Activated CD8-positive, alpha-beta memory T cell treated with anti-CD3 and anti-CD28 coated beads for 48 hours (primary cell): ENCODE data around the gene PIK3C2B.
"Not testable (repeated sequence)": the region's sequence is repeated elsewhere in the genome, so short reads cannot be mapped to it uniquely, and the experiment has no call there.

ENCODE experiments used
- DNase-seq, 3 experiments: peaks; one replicate each; pipeline ENCODE4 v3.0.0-alpha.2; 2020; ENCODE audit warnings: low read depth in 2 of 3, low spot score in 2 of 3

Gene PIK3C2B

DNA sequence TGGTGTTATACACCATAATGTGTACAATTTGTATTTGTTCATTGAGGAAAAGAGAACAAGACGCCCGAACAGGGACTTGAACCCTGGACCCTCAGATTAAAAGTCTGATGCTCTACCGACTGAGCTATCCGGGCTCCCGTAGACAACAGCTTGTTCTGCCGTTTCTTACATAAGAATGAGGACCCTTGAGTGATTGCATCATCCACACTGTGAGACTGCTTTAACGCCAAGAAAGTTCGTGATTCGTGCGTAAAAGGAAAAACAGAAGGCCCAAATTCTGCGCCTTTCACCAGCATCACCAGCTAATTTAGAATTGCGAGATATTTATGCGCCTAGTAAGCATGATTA, 12.3 kb upstream of the PIK3C2B start:
- DNase-seq, result peak; percentile 73 to 99 (median 96)

DNA sequence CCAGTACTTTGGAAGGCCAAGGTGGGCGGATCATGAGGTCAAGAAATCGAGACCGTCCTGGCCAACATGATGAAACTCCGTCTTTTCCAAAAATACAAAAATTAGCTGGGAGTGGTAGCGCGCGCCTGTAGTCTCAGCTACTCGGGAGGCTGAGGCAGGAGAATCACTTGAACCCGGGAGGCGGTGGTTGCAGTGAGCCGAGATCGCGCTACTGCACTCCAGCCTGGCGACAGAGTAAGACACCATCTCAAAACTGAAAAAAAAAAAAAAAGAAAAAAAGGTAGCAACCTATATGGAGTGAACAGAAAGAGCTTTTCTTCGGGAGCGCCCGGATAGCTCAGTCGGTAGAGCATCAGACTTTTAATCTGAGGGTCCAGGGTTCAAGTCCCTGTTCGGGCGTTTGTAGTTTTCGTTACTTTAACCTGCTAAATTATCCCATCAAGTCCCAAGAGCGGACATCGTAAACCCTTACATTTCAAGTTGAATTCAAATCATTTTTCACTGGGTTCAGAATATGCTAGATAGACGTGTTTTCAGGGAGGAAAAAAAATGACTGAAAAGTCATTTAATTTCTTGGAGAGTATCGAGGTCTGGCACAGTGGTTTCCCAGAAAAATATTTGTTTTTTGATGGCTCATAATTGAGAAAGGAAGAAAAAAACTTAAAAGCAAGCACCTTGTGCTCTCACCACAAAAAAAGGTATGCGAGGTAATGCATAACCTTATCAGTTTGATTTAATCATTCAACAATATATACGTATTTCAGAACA, 11.8 kb upstream of the PIK3C2B start:
- DNase-seq, result peak; percentile 38 to 61 (median 40)

DNA sequence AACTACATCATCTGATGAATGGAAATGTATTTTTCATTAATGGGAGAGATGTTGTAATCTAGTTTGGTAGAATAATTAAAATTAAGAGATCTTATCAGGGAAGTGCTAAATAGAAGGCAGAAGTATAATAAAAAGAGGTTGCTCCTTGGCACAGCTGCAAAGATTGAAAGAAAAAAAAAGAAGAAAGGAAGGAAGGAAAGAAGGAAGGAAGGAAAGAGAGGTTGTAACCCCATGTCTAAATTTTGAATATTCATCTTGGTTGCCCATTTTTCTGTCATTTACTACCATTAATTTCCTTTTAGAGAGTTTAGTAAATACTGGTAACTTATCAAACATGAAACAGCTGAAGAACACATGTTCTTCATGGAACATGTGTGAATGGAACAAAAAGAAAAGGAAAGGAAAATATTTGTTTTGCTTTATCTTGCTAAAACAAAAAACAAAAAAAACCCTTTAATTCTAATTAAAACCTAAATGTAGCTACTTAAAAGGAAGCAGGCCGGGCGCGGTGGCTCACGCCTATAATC, 11.1 kb upstream of the PIK3C2B start:
- no peak for DNase-seq

DNA sequence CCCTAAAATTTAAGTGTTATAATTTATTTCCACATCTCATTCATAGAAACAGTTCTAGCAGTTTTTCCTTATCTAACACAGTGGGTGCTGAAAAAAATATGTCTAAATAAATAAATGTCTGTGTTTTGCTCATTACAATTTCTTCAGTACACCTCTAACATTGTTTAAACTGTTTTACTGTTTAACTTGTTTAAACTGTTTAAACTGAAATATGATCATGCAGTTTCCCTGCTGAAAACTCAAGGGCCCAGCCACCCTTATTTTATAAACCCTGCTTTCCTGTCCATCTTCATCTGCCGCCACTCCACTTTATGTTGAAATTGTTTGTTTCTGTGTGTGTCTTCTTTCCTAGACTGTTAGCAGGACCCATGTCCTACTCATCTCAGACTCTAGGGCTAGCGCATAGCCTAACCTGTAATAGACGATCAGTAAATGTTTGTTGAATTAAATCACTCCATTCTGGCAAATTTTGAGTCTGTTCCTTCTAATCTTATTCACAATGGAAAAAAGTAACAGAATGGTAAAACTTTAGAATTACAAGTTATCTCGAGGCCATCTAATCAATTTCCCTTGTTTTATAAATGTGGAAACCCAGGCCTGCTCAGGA, 9.4 kb upstream of the PIK3C2B start:
- no peak for DNase-seq

DNA sequence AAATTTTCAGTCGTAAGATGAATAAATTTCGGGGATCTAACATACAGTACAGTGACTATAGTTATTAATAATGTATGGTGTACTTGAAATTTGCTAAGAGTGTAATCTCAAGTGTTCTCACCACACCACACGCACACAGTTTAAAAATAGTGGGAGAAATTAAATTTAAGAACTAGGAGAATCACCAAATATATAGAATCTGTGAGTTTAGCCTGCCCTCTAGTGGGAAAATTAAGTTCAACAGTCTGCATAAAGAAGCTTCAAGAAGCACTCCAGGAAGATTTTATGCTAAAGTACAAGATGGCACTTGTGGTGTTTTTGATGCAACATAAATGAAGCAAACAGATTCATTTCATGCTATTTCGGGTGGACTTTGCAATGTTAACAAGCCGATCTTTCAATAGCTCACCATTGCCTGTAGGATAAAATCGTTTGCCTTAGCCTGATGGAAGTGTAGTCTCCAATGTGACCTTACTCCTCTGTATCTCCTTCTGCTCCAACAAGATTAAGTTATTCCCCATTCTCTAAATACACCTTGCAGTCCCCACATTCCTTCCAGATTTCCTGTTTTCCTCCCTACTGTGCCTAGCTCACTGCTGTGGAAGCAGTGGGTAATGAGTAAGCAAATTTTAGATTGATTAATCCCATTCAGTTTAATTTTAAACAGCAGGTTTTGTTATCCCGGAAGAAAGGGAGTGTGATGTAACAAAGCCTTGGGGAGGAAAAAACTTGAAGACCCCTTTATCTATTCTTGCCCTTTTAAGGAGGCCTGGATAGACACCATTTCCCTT, 8.7 kb upstream of the PIK3C2B start:
- DNase-seq, result no peak

- DNase-seq, result no peak
These were observed 7.6 kb upstream of the PIK3C2B start for GRCh38 chr1:204502241-204502640.

DNA sequence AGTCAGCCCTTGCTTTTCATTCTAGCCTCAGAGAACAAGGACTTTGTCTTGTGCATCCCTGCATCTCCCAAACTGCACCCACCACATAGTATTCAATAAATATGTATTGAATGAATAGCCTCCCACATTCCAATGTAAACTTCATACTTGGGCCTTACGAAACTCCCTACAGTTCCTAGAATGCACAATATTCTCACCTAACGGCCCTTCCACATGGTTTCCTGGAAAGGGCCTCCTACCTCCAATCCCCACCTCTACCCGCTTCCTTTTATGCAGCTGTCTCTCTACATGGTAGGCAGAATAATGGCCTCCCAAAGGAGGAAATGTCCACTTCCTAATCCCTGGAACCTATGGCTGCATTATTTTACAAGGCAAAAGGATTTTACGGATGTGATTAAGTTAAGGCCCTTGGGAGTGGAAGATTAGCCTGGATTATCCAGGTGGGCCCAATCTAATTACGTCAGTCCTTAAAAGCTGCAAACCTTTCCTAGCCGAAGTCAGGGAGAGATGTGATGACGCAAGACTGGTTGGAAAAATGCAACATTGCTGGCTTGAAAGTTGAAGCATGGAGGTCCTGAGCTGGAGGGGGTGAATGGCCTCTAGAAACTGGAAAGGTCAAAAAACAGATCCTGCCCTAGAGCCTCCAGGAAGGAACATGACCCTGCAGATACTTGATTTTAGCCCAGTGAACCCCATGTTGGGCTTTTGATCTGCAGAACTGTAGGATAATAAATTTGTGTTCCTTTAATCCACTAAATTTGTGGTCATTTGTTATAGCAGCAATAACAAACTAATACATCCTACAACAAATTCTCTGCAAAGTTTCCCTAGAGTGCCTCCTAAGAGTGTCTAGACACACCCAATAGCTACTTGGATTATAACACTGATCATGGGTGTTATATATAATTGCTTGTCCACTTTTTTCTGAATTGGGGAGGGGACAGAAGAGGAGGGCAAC, 5.2 kb upstream of the PIK3C2B start:
- DNase-seq, result no peak

- DNase-seq, result no peak
These were observed 4.4 kb upstream of the PIK3C2B start for GRCh38 chr1:204498981-204499380.

- no peak for DNase-seq
These were observed 1.2 kb upstream of the PIK3C2B start for GRCh38 chr1:204495777-204496176.

DNA sequence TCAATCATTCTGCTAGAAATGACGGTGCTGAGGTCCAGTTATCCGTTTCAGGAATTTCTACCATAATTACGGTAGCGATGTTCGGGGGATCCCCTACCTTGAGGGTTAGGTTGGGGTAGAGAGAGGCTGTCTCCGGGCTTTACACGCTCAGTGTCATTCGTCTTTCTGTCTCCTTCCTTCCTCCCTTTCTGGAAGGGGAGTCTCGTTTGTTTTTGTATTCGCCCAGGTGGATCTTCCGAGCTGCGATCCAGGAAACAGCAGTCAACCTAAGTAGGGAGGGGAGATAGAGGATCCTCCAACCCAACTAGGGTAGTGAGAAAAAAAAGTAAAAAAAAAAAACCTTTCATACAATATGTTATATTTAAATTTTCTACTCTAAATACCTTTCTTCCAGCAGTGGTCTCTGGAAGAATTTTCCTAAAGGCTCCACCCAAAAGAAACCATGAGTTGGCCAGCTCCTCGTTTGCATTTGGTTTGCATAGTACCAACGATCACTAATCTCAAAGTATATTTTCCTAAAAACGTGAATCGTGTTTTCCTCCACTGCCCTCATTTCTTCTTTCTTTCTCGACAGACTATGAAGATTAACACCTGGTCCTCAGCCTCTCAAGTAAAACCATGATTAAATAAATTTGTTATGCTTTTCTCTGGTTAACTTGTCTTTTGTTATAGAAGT, 611 bp upstream of the PIK3C2B start:
- no peak for DNase-seq

DNA sequence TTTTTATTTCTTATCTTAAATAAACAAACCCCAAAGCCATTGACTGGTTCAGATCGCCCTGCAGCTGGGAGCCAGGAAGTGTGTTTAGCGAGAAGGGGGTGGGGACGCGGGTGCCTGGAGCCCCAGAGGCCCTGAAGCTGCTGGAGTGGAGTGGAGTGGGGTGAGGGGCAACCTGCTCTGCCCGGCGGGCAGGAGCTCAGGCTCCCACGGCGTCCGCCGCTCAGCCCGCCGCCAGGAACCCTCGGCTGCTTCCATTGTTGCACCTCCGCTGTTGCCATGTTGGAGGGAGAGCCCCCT, 673 bp downstream of the PIK3C2B start:
- peak in 1 of 3 experiments; percentile 55 for DNase-seq

GRCh38 chr1:204493145-204493983, 1.2 kb downstream of the PIK3C2B start:
- no peak for DNase-seq

GRCh38 chr1:204491655-204492054, 3.0 kb downstream of the PIK3C2B start:
- DNase-seq, result no peak

DNA sequence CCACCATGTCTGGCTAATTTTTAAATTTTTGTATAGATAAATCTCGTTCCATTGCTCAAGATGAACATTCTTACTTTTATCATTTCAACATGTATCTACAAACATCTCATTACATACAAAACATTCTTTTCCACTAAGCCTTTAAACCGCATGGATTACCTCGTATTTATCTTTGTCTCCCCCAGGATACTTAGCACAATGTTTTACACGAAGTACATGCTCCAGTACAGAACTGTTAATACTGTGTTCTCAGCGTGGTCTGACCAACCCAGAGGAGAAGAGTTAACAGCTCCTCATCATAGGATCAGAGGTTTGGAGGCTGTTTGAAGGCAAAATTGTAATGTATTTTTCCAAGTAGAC, 7.4 kb downstream of the PIK3C2B start:
- no peak for DNase-seq

DNA sequence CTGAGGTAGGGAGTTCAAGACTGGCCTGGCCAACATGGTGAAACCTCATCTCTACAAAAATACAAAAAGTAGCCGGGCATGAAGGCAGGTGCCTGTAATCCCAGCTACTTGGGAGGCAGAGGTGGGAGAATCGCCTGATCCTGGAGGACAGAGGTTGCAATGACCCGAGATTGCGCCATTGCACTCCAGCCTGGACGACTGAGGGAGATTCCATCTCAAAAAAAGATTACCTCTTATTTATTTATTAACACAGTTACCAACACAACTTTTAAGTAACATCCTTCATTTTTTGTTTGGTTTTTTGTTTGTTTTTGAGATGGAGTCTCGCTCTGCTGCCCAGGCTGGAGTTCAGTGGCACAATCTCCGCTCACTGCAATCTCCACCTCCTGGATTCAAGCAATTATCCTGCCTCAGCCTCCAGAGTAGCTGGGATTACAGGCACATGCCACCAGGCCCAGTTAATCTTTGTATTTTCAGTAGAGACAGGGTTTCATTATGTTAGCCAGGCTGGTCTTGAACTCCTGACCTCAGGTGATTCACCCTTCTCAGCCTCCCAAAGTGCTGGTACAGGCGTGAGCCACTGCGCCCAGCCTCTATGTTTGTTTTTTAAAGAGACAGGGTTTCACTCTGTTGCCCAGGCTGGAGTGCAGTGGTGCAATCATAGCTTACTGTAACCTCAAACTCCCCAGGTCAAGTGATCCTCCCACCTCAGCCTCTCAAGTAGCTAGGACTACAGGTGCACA, 7.9 kb downstream of the PIK3C2B start:
- not testable (repeated sequence) for DNase-seq

DNA sequence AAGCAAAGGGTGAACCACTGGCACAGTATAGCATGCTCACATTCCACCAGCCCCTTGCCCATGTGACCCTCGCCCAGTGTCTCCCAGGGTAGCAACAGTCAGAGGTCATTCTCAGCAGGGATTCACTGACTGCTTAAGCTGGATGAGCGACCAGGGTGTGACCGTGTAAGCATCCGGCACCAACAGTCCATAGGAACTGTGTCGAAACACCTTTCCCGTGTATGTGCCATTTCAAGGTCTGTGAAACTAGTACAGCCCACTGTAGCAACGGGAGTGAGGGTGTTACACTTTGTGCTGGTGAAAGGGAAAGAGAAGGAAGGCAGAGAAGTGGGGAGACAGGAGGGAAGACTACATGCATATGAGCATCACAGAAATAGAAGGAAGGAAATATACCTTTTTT, 10.8 kb downstream of the PIK3C2B start:
- no peak for DNase-seq

GRCh38 chr1:204480515-204480914, 14.1 kb downstream of the PIK3C2B start:
- DNase-seq, result no peak

DNA sequence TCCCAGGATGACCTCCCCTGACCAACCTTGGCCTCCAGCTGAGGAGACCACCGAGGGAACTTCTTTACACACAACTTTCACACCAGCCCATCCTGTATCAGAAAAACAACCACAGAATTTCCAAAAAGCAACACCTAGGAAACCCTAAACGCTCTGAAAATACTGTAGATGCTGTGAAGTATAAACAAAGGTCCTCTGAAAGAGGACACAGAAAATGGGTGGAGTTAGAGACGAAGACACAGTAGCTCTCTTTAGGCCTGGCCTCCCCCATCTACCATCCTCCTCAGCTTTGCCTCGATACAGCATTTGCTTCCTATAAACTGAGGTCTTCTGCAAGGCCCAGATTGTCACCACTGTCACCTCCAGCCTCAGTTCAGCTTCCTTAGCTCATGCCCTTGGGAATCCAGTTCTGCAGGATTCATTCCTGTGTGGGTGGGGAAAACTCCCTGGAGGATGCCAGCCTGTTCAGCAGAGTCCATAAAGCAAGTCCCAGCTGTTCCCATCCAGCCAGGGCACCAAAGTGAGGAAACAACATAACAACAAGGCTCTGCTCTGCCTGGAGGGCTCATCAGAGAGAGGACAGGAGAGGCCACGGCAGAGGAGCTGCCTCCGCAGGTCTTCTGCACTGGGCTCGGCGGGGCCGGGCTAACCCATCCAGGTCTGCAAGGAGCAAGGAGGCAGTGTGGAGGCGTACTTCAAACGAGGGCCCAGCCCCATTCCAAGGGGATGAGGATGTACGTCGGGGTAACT, 15.0 kb downstream of the PIK3C2B start:
- DNase-seq, result no peak
